GM20000 (cell line): ENCODE results near the gene TP53AIP1.

Source experiments
- DNase-seq: peaks from one replicate; pipeline ENCODE4 v3.0.0; 2012; ENCODE audit warnings: low spot score
- TF ChIP-seq, protein P1 (sequence below): IDR thresholded peaks from 2 replicates; pipeline ENCODE4 v1.5.1; 2012; ENCODE audit warnings: mild to moderate bottlenecking, control low read depth; ENCODE audit errors: extremely low read depth, missing control alignments

TP53AIP1 gene

DNA sequence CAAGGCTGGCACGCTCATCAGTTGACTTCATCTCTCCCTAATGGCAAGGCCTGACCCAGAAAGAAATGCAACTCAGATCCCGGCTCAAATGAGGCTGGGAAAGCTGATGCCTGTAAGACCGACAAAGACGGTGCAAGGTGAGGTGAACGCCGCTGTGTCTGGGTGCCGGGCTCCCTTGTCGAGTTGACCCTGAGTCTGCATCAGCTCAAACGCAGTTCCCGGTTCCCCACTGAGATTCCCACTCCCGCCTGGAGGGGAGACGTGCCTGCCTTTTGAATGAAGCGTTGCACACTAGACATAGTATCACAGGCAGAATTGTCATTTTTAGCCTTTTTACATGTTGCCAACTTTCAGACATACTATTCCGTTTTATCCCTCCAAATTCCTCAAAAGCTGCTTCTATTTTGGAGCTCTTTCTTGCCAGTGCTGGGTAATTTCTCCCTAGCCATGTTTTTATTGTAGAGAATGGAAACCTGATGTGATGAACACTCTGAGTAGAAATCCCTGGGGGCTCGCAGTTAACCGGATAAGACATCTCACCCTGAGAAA is 831 bp upstream of the TP53AIP1 start:
- DNase-seq, result no peak
- TF ChIP-seq, protein P1, sequence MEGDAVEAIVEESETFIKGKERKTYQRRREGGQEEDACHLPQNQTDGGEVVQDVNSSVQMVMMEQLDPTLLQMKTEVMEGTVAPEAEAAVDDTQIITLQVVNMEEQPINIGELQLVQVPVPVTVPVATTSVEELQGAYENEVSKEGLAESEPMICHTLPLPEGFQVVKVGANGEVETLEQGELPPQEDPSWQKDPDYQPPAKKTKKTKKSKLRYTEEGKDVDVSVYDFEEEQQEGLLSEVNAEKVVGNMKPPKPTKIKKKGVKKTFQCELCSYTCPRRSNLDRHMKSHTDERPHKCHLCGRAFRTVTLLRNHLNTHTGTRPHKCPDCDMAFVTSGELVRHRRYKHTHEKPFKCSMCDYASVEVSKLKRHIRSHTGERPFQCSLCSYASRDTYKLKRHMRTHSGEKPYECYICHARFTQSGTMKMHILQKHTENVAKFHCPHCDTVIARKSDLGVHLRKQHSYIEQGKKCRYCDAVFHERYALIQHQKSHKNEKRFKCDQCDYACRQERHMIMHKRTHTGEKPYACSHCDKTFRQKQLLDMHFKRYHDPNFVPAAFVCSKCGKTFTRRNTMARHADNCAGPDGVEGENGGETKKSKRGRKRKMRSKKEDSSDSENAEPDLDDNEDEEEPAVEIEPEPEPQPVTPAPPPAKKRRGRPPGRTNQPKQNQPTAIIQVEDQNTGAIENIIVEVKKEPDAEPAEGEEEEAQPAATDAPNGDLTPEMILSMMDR, result no peak

DNA sequence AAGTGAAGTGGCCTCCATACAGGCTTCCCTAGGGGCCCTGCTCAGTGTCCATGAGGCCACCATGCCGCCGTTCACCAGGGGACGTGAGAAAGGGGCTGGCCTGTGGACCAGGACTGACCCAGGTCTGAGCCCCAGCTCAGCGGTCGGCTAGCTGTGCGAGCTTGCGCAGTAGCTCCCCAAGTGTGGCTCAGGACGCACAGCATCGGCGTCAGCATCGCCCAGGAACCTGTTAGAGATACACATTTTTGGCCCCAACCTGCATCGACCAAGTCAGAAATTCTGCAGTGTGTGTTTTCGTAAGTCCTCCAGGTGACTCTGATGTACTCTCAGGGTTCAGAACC is 429 bp downstream of the TP53AIP1 start:
- DNase-seq, result no peak
- TF ChIP-seq, protein P1, result no peak

DNA sequence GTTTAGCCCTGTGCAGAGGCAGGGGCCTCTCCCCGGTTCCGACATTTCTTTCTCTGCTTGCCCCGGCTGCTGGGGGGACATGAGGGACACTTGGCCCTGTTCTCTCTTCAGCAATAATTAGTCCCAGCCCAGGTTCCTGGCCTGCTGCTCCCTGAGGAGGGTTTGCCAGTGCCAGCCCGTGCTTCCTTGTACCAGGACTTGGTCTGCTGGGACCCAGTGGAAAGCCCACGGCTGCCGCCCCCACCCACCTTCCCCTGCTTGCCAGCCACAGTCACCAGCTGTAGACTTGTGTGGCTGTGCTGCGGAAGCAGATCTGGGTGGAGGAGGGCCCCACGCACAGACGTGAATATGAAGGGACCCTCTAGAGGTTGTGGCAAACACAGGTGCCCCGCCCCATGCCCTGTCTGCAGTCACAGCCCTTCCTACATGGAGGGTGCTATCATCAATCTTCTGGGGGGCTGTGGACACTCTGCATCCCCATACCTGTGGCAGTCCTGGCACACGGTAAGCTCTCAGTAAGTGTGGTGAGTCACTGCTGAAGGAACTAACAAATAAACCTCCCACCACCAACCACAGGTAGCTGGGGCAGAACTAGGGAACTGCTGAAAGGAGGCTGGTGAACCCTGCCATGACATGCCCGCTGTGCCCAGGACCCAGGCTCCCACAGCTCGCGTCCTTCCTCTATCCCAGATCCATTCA is 949 bp downstream of the TP53AIP1 start:
- TF ChIP-seq, protein P1, result no peak
- no peak for DNase-seq

DNA sequence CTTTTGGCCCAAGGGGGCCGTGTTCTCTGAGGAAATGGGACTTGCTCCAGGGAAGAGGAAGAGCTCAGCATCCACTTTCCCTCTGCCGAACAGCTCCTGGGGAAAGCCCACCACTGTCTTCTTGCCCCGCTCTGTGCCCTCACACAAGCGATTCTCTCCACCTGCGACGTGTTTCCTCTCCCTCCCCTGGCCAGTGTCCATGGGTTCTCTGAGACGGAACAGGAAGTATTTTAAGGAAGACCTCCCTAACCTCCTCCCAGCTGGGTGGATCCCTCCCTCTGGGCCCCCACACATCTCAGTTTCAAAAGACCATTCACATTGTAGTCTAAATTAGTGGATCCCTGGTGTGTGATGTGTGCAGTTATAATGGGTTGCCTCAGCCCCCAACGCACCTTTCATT is 1.6 kb downstream of the TP53AIP1 start:
- TF ChIP-seq, protein P1, result no peak

DNA sequence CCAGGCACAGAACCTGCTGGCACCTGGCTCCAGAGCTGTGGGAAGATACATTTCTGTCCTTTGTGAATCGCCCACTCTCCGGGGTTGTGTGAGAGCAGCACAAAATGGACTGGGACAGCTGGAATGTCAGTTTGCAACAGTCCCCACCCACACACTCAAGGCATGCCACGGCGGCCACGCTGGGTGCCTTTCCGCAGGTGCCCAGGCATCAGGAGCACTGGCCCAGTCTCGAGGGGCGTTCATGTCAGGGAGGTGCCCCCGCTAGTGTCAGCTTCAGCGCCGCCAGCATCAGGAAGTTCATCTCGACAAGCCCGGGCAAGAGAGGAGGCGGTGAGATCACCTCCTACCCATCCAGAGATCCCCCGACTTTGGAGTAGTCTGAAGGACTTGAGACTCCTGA is 2.1 kb downstream of the TP53AIP1 start:
- DNase-seq, result no peak
- TF ChIP-seq, protein P1, result no peak

More for the DNA sequence above, 1.6 kb downstream of the TP53AIP1 start:
- DNase-seq, result no peak

DNA sequence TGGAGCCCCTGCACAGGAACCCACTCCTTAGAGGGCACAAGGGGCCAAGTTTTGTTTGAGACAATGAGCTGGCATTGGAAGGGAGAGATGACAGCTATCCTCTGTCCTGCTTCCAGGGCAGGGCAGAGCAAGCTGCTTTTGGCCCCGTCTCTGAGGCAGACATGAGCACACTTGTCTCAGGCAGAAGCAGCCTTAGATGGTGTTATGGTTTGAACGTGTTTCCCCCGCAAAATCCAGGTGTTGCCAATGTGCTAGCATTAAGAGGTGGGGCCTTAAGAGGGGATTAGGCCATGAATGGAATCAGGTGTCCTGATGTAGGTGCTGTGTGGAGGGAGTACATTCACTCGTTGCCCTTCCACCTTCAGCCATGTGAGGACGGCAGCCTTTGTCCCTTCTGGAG is 2.5 kb downstream of the TP53AIP1 start:
- no peak for DNase-seq
- TF ChIP-seq, protein P1, result no peak

DNA sequence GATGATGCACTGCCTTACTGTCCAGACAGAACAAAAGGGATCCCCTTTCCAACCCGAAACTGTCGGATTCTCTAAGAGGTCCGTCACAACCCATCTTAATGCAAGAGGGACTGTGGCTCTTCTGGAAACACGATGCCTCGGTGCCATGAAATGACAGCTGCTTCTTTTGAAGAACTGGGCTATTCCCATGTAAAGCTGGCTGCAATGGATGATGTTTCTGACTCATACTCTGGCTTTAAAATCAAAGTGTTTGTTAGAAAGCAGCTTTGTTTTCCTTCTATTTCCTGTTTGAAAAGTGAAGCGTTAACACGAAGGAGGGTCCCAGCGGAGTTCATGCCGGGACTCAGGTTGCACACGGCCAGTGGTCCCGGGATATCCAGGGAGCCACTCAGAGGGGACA is 3.1 kb downstream of the TP53AIP1 start:
- TF ChIP-seq, protein P1, result no peak
- DNase-seq, result no peak
